HG03103 (cell line): Measurements from ENCODE around the gene SOD1.
A peak's percentile ranks its signal among the peaks of the same experiment; 100 is the strongest.
"Not testable (repeated sequence)": the region's sequence is repeated elsewhere in the genome, so short reads cannot be mapped to it uniquely, and the experiment has no call there.

Source experiments
- ATAC-seq: cut with Tn5 transposase; IDR thresholded peaks from one replicate; pipeline ENCODE4 v1.9.1; 2021; ENCODE audit warnings: low read depth; ENCODE audit not compliant: unreplicated experiment

SOD1 gene

GRCh38 chr21:31659536-31660258, at the start of gene SOD1:
Gene SOD1 (plus strand): TSS chr21:31659693. CDS start chr21:31659770, 77 bp downstream.
- ATAC-seq, result peak; percentile 95

GRCh38 chr21:31611445-31611844, 48.0 kb upstream of the SOD1 start:
- no peak for ATAC-seq

DNA sequence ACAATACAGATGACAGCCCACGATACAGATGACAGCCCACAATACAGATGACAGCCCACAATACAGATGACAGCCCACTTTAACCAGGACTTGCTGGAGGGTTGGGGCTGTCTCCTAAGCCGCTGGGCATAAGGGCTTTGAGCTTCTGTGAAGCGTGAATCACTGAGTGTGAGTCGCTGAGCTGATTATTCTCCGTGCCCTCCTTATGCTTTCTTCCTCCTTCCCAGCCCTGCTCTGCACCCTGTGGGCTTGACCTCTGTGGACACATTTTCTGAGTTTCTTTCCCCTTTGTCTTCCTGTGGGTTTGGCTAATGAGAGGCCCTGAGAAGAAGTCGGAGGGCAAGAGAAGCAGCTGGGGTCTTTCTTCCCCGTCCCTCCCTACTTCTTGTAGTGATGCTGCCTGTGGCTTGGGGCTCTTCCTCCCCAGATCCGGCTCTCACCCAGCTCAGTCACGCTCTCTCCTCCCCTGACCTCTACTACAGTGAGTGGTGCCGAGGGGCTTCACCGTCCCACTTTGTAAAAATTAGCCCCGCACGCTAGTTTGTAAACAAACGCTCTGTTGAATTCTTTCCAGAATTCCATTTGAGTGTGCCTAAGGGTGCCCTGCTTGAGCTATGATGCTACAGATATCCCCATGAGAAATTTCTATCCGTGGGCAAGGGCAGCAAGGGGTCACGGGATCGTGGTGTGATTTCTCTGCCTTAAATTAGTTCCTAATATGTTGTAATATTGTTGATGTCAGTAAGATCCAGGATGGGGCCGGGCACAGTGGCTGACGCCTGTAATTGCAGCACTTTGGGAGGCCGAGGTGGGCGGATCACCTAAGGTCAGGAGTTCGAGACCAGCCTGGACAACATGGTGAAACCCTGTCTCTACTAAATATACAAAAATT, 46.4 kb upstream of the SOD1 start:
- no peak for ATAC-seq

GRCh38 chr21:31614705-31615104, 44.8 kb upstream of the SOD1 start:
- ATAC-seq, result no peak

DNA sequence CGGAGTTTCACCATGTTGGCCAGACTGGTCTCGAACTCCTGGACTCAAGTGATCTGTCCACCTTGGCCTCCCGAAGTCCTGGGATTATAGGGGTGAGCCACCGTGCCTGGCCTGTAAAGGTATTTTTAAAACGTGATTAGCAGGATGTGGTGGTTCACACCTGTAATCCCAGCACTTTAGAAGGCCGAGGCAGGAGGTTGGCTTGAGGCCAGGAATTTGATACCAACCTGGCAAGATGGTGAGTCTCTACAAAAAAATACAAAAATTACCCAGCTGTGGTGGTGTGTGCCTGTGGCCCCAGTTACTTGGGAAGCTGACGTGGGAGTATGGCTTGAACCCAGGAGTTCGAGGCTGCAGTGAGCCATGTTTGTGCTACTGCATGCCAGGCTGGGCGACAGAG, 43.3 kb upstream of the SOD1 start:
- no peak for ATAC-seq

GRCh38 chr21:31618696-31619430, 40.6 kb upstream of the SOD1 start:
- ATAC-seq, result no peak

DNA sequence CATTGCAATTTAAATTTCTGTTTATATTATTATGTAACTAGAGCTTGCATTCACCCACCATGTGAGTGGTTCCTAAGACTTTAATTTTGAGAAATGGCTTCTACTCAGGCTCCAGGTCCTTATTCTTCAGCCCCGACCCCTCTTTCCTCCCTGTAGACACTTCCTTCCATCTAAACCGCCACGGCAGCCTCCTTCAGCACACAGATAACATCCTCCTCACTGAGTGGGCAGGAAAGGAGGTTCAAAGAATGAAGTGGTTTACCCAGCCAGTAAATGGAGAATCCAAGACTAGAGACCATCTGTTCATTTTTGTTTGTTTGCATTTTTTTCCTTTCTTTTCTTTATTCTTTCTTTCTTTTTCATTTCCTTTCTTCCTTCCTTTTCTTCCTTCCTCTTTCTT, 37.1 kb upstream of the SOD1 start:
- no peak for ATAC-seq

DNA sequence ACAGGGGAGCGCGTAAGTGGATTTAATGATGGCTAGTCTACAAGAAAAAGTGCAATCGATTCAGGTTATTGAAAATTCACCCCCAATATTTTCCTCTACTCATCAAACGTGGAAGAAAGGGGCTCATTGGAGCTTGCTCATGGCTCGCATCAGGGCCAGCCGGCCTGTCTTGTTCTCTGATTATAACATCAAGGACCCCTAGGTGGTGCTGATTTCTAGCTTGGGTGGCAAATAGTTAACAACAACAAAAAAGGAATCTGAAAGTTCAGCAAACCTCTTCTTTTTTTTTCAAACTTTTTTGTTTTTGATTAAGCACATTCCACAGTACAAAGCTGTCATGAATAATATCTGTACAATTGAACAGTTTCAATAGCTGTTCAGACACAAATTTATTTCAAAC, 35.8 kb upstream of the SOD1 start:
- no peak for ATAC-seq

DNA sequence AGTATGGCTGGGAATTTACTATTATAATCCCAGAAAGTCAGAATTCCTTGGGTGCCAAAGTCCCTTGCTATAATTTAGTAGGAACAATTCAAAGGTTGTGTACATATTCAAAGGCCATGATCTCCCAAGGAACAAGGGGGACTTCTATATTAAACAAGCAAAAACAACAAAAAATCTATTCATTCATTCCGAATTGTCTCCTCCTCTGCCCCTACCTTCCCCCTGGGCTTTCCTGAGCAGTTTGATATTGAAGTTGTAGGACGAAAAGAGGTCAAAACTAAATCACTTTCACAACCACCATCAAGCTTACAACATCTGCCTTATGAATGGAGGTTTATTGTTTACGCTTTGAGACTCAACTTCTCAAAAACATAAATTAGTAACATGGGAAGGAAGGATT, 35.3 kb upstream of the SOD1 start:
- ATAC-seq, result no peak

- ATAC-seq, result no peak
Measured at GRCh38 chr21:31624961-31625491, 34.5 kb upstream of the SOD1 start.

GRCh38 chr21:31629972-31630711, 29.4 kb upstream of the SOD1 start:
- no peak for ATAC-seq

GRCh38 chr21:31631881-31632280, 27.6 kb upstream of the SOD1 start:
- ATAC-seq, result not testable (repeated sequence)

- no peak for ATAC-seq
Measured at GRCh38 chr21:31634993-31635392, 24.5 kb upstream of the SOD1 start.

DNA sequence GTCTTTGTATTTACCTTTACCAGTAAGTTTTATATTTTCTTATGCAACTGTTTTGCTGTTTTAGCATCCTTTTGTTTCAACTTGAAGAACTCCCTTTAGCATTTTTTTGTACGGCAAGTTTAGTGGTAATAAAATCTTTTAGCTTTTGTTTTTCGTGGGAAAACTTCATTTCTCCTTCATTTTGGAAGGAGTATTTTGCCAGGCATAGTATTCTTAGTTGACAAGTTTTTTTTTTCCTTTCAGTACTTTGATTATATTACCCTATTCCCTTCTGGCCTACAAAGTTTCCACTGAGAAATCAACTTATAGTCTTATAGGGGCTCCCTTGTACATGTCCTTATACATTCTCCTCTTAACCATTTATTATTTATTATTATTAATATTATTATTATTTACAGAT, 22.6 kb upstream of the SOD1 start:
- no peak for ATAC-seq

DNA sequence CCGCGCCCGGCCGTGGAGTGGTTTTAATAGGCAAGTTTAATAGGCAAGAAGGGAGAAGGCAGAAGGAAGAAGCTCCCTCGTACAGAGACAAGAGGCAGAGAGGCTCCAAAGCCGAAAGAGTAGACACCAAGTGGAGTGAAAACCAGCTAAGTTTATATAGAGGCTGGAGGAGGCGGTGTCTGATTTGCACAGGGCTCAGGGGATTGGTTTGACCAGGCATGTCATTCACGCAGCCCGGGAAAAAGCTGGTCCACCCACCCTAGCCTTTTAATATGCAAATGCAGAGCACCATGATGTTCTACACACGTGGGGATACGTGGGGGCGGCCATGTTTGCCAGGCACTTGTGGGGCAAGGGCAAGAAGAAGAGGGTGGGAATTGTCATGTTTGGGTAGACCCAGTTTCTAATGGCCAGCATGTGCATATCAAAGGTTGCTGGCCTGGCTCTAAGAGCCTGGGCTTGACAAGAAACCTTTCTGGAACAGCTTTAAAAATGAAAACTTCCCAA, 18.0 kb upstream of the SOD1 start:
- no peak for ATAC-seq

GRCh38 chr21:31644643-31645042, 14.8 kb upstream of the SOD1 start:
- ATAC-seq, result no peak

GRCh38 chr21:31647650-31648049, 11.8 kb upstream of the SOD1 start:
- peak; percentile 79 for ATAC-seq

GRCh38 chr21:31650930-31651329, 8.6 kb upstream of the SOD1 start:
- ATAC-seq, result no peak

GRCh38 chr21:31651491-31651890, 8.0 kb upstream of the SOD1 start:
- ATAC-seq, result not testable (repeated sequence)

- ATAC-seq, result no peak
Measured at GRCh38 chr21:31654340-31654739, 5.2 kb upstream of the SOD1 start.
